GM21447 (cell line): ENCODE measurements around the gene ASB11.

Experiments
- ATAC-seq: cut with Tn5 transposase; IDR thresholded peaks from one replicate; pipeline ENCODE4 v1.9.1; 2021; ENCODE audit not compliant: unreplicated experiment

ASB11 gene

DNA sequence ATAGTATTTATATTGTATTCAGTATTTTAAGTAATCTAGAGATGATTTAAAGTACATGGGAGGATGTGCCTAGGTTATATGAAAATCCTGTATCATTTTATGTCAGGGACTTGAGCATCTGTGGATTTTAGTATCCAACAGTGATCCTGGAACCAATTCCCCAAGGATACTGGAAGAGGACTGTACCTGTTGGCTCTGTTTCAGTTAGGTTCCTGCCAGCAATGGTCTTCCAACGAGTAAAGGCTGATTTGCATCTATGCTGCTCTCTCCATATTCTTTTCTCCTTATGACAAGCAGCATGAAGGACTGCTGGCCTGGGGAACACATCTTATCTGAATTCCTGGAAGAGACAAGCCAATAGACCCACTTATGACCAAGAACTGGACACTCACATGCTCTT lies 80.4 kb downstream of the ASB11 start:
- no peak for ATAC-seq

DNA sequence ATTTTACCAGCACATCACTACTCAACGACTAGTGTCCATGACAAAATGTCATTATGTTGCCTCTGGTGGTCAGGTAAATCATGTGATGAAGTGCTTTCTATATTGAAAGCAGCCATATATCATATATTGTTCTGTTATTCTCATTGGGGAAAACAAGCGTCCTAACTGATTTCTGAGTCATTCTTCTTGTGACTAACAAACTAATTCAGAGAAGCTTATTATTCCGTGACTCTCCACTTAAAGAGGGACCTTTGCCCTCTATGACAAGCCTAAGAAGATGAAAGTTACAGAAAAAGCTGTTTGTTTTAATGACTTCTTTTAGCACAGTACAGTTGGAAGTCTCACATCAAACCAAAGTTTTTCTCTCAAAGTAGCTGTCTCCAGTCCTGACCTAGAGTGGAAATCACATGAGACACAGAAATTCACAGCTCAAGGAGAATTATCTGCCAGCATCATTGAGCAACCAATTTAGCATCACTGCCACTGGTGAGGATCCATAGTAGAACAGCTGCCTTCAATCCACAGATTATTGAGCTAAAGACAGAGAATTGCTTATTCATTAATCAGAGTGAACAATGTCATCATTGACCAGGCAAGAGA lies 81.9 kb downstream of the ASB11 start:
- no peak for ATAC-seq
